Osteoblast (primary cell): ENCODE data around the gene EVI5. TPM values are rescaled to one million over a fixed set of nuclear protein-coding genes. Genes with fewer than 3 reads are reported as not detected.
A peak's percentile ranks its signal among the peaks of the same experiment; 100 is the strongest.
"Not testable (repeated sequence)": the region's sequence is repeated elsewhere in the genome, so short reads cannot be mapped to it uniquely, and the experiment has no call there.

Experiments
- DNase-seq: peaks from one replicate; pipeline ENCODE4 v3.0.0; 2011; ENCODE audit warnings: low spot score, mixed read lengths; ENCODE audit not compliant: insufficient read length; ENCODE audit errors: missing footprints
- H2AFZ ChIP-seq: 2 replicates; pipeline ENCODE4 v1.6.0; 2011; ENCODE audit warnings: mild to moderate bottlenecking, low read length
- H3K27ac ChIP-seq: 2 replicates; pipeline ENCODE4 v1.5.1; 2011; ENCODE audit warnings: mild to moderate bottlenecking, low read depth, low read length, moderate library complexity
- H3K27me3 ChIP-seq: 2 replicates; pipeline ENCODE4 v1.6.0; 2012; ENCODE audit warnings: mild to moderate bottlenecking, control low read depth, inconsistent platforms, low read length, moderate library complexity; ENCODE audit not compliant: insufficient read depth
- H3K36me3 ChIP-seq: 2 replicates; pipeline ENCODE4 v1.5.1; 2011; ENCODE audit warnings: mild to moderate bottlenecking, low read length, control low read depth, moderate library complexity; ENCODE audit not compliant: insufficient read depth
- H3K4me1 ChIP-seq: 2 replicates; pipeline ENCODE4 v1.5.1; 2011; ENCODE audit warnings: mild to moderate bottlenecking, low read length, control low read depth, moderate library complexity; ENCODE audit not compliant: insufficient read depth
- H3K4me2 ChIP-seq: 2 replicates; pipeline ENCODE4 v1.6.0; 2011; ENCODE audit warnings: mild to moderate bottlenecking, low read length; ENCODE audit not compliant: insufficient read depth
- H3K4me3 ChIP-seq: fragments of 200-600 bp; sonication (generic); 3 replicates; pipeline ENCODE4 v1.5.1; 2012; ENCODE audit warnings: mild to moderate bottlenecking, low read length, inconsistent platforms; ENCODE audit not compliant: insufficient read depth
- H3K79me2 ChIP-seq: 2 replicates; pipeline ENCODE4 v1.6.0; 2012; ENCODE audit warnings: mild to moderate bottlenecking, low read length, control low read depth, inconsistent platforms; ENCODE audit not compliant: insufficient read depth
- H3K9me3 ChIP-seq: 2 replicates; pipeline ENCODE4 v1.5.1; 2011; ENCODE audit warnings: low read depth, low read length, control low read depth
- H4K20me1 ChIP-seq: 2 replicates; pipeline ENCODE4 v1.6.0; 2012; ENCODE audit warnings: mild to moderate bottlenecking, low read length, control low read depth; ENCODE audit not compliant: insufficient read depth
- total RNA-seq: library from RNA; depleted of rRNA; stranded (reverse); fragments of >200 nt; gene quantifications from 2 replicates; pipeline ENCODE4 v1.2.3, GENCODE V29; 2012
- TF ChIP-seq, protein P1 (sequence below): IDR thresholded peaks from 2 replicates; pipeline ENCODE4 v1.5.1; 2011; ENCODE audit warnings: mild to moderate bottlenecking, low read depth, low read length, moderate library complexity; ENCODE audit errors: extremely low read depth

EVI5 gene
- total RNA-seq, 1 donor, result 51.8 TPM

DNA sequence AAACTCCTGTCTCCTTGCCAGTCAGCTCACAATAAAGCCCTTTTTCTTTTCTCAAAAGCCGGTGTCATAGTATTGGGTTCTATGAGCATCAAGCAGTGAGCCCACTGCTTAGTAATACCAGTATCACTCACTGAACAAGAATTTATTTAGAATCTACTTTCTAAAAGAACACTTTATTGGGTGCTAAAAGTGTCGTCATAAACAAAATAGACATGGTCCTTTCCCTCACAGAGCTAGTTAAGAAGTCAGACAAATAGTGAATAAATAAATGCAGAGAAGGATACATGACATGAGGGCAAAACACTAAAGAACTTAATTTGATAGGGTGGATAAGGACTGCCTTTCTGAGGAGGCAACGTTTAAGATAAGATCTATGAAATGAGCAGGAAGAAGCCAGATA is 32.2 kb downstream of the EVI5 start:
- Histone ChIP-seq H3K9me3 (no peaks in the 10 kb centered on the region), H2AFZ (no peak overlapping the region), H3K4me3 (no peak overlapping the region), H3K79me2 (peaks cover 54% of the 10 kb centered on the region), H3K4me1 (peaks cover 17% of the 10 kb centered on the region), H3K27me3 (no peaks in the 10 kb centered on the region), H4K20me1 (peaks cover 9% of the 10 kb centered on the region), H3K36me3 (no peaks in the 10 kb centered on the region), H3K4me2 (peak overlapping the region; percentile 21), H3K27ac (peak overlapping the region; percentile 74)
- peak; percentile 58 for DNase-seq
- TF ChIP-seq, protein P1, sequence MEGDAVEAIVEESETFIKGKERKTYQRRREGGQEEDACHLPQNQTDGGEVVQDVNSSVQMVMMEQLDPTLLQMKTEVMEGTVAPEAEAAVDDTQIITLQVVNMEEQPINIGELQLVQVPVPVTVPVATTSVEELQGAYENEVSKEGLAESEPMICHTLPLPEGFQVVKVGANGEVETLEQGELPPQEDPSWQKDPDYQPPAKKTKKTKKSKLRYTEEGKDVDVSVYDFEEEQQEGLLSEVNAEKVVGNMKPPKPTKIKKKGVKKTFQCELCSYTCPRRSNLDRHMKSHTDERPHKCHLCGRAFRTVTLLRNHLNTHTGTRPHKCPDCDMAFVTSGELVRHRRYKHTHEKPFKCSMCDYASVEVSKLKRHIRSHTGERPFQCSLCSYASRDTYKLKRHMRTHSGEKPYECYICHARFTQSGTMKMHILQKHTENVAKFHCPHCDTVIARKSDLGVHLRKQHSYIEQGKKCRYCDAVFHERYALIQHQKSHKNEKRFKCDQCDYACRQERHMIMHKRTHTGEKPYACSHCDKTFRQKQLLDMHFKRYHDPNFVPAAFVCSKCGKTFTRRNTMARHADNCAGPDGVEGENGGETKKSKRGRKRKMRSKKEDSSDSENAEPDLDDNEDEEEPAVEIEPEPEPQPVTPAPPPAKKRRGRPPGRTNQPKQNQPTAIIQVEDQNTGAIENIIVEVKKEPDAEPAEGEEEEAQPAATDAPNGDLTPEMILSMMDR, result no peak

DNA sequence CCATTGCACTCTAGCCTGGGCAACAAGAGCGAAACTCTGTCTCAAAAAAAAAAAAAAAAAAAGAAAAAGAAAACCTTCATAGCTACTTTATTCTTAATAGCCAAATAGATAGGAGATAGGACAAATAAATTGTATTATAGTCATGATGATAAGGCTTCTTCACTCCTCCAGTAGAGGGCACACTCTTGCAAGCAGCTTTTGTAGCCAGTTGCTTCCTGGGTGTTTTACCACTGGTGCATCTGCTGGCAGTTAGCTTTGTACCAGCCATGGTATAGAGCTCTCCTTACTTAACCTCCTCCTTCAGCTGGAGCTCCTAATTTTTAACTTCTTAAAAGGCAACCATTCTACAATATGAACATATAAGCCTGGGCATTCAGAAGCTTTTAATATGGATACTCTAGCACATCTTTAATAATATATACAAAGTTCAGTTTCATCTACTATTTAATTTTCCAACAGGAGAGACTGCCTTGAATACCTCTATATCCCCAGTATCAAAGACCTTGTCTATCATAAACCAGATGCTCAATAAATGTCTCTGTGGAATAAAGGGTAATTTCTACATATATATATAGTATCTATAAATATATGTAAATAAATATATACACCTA is 35.8 kb downstream of the EVI5 start:
- H3K27ac ChIP-seq, result no peak overlapping the region
- H3K9me3 ChIP-seq, result no peaks in the 10 kb centered on the region
- no peak overlapping the region for H3K4me3 ChIP-seq
- TF ChIP-seq, protein P1, result peak; percentile 81
- peaks cover 7% of the 10 kb centered on the region for H4K20me1 ChIP-seq
- H3K27me3 ChIP-seq, result no peaks in the 10 kb centered on the region
- H2AFZ ChIP-seq, result no peak overlapping the region
- no peaks in the 10 kb centered on the region for H3K36me3 ChIP-seq
- DNase-seq, result peak; percentile 77
- H3K4me1 ChIP-seq, result peaks cover 17% of the 10 kb centered on the region
- H3K79me2 ChIP-seq, result peaks cover 55% of the 10 kb centered on the region
- H3K4me2 ChIP-seq, result no peak overlapping the region

DNA sequence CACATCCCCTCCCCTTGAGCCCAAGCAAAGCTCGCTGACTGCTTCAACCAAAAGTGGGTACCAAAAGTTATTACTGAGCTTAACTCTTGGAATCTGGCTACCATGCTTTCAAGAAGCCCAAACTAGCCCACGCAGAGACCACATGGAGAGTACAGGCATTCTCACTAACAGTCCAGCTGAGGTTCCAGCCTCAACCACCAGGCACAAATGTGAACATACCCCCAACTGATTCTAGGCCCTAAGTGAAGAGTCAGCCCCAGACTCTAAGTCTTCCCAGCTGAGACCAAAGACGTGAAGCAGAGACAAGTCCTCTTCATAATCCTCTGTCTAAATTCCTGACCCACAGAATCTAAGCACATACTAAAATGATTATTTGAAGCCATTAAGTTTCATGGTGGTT is 36.8 kb downstream of the EVI5 start:
- Histone ChIP-seq H3K9me3 (no peaks in the 10 kb centered on the region), H3K36me3 (no peaks in the 10 kb centered on the region), H3K4me1 (peaks cover 9% of the 10 kb centered on the region), H4K20me1 (peaks cover 7% of the 10 kb centered on the region), H3K4me2 (no peak overlapping the region), H3K27ac (no peak overlapping the region), H2AFZ (no peak overlapping the region), H3K79me2 (peaks cover 56% of the 10 kb centered on the region), H3K4me3 (no peak overlapping the region), H3K27me3 (no peaks in the 10 kb centered on the region)
- TF ChIP-seq, protein P1, result no peak
- no peak for DNase-seq

DNA sequence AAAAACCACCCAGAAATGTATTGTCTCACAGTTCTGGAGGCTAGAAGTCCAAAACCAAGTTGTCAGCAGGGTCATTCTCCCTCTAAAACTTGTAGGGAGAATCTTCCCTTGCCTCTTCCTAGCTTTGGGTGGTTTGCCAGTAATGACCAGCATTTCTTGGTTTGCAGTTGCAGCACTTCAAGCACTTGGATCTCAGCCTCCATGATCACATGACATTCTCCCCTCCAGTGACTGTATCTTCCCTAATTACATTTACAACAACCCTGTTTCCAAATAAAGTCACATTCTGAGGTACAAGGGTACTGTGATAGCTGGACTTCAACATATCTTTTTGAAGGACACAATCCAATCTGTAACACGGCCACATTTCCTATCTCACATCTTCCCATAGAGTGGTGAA is 37.2 kb downstream of the EVI5 start:
- H3K4me2 ChIP-seq, result no peak overlapping the region
- DNase-seq, result no peak
- peaks cover 7% of the 10 kb centered on the region for H4K20me1 ChIP-seq
- peaks cover 56% of the 10 kb centered on the region for H3K79me2 ChIP-seq
- no peaks in the 10 kb centered on the region for H3K27me3 ChIP-seq
- H3K4me1 ChIP-seq, result peaks cover 5% of the 10 kb centered on the region
- no peaks in the 10 kb centered on the region for H3K36me3 ChIP-seq
- no peak overlapping the region for H3K27ac ChIP-seq
- TF ChIP-seq, protein P1, result no peak
- no peaks in the 10 kb centered on the region for H3K9me3 ChIP-seq
- H2AFZ ChIP-seq, result no peak overlapping the region
- H3K4me3 ChIP-seq, result no peak overlapping the region

DNA sequence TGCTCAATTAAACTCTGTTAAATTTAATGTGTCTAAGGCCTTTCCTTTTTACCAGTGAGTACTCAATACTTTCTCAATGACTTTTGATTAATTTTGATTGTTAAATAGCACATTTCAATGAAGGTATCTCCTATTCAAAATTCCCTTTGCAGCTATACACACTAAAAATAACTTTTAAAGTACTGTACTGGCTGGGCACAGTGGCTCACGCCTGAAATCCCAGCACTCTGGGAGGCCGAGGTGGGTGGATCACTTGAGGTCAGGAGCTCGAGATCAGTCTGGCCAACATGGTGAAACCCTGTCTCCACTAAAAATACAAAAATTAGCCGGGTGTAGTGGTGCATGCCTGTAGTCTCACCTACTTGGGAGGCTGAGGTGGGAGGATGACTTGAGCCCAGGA is 38.7 kb downstream of the EVI5 start:
- H3K4me2 ChIP-seq, H3K4me3 ChIP-seq, H3K27me3 ChIP-seq, H3K9me3 ChIP-seq, DNase-seq, H2AFZ ChIP-seq, H4K20me1 ChIP-seq, H3K4me1 ChIP-seq, H3K27ac ChIP-seq, H3K36me3 ChIP-seq: not testable (repeated sequence)
- peaks cover 47% of the 10 kb centered on the region for H3K79me2 ChIP-seq
